ENCODE results near the gene GLDC.

Gene GLDC

GRCh38 chr9:6620353-6620752 is 25.2 kb downstream of the GLDC start:
- DNase-seq (ENCODE audit: low read depth in 3 of 3) = no peak

GRCh38 chr9:6619909-6620308 is 25.6 kb downstream of the GLDC start:
- DNase-seq (ENCODE audit: low read depth in 3 of 3) = no peak

- no peak for DNase-seq (ENCODE audit: low read depth in 3 of 3)
These were observed 28.5 kb downstream of the GLDC start for GRCh38 chr9:6616951-6617602.

- DNase-seq (ENCODE audit: low read depth in 3 of 3) = no peak
These were observed 31.0 kb downstream of the GLDC start for GRCh38 chr9:6614489-6614888.

- no peak for DNase-seq (ENCODE audit: low read depth in 3 of 3)
These were observed 33.7 kb downstream of the GLDC start for GRCh38 chr9:6611865-6612264.

GRCh38 chr9:6610073-6610472 is 35.5 kb downstream of the GLDC start:
- DNase-seq (ENCODE audit: low read depth in 3 of 3) = no peak

- no peak for DNase-seq (ENCODE audit: low read depth in 3 of 3)
These were observed 36.0 kb downstream of the GLDC start for GRCh38 chr9:6609497-6610016.

- DNase-seq (ENCODE audit: low read depth in 3 of 3) = no peak
These were observed 40.3 kb downstream of the GLDC start for GRCh38 chr9:6605202-6605601.

- DNase-seq (ENCODE audit: low read depth in 3 of 3) = no peak
These were observed 45.1 kb downstream of the GLDC start for GRCh38 chr9:6600426-6600825.

GRCh38 chr9:6600006-6600405 is 45.5 kb downstream of the GLDC start:
- DNase-seq (ENCODE audit: low read depth in 3 of 3) = no peak

GRCh38 chr9:6598249-6598725 is 47.2 kb downstream of the GLDC start:
- DNase-seq (ENCODE audit: low read depth in 3 of 3) = peak in 1 of 3 experiments; percentile 18

- no peak for DNase-seq (ENCODE audit: low read depth in 3 of 3)
These were observed 52.7 kb downstream of the GLDC start for GRCh38 chr9:6592791-6593190.

- no peak for DNase-seq (ENCODE audit: low read depth in 3 of 3)
These were observed 53.3 kb downstream of the GLDC start for GRCh38 chr9:6592231-6592630.

- no peak for DNase-seq (ENCODE audit: low read depth in 3 of 3)
These were observed 54.7 kb downstream of the GLDC start for GRCh38 chr9:6590772-6591384.

- no peak for DNase-seq (ENCODE audit: low read depth in 3 of 3)
These were observed 55.2 kb downstream of the GLDC start for GRCh38 chr9:6590334-6590733.

GRCh38 chr9:6584881-6585597 is 60.5 kb downstream of the GLDC start:
- no peak for DNase-seq (ENCODE audit: low read depth in 3 of 3)

GRCh38 chr9:6581253-6581652 is 64.3 kb downstream of the GLDC start:
- DNase-seq (ENCODE audit: low read depth in 3 of 3) = no peak

- no peak for DNase-seq (ENCODE audit: low read depth in 3 of 3)
These were observed 65.9 kb downstream of the GLDC start for GRCh38 chr9:6579613-6580012.

- DNase-seq (ENCODE audit: low read depth in 3 of 3) = no peak
These were observed 68.5 kb downstream of the GLDC start for GRCh38 chr9:6576987-6577386.

GRCh38 chr9:6575324-6576034 is 70.0 kb downstream of the GLDC start:
- no peak for DNase-seq (ENCODE audit: low read depth in 3 of 3)

GRCh38 chr9:6567140-6567591 is 78.4 kb downstream of the GLDC start:
- peak in 1 of 3 experiments; percentile 42 for DNase-seq (ENCODE audit: low read depth in 3 of 3)

Data from stimulated activated CD4-positive, alpha-beta T cell treated with anti-CD3 and anti-CD28 coated beads, TNF-alpha, amount 100 ng/mL, for 24 hours (primary cell).